Spinal cord (tissue), 10 donors: ENCODE measurements around the gene GSTM2. TPM values are rescaled to one million over a fixed set of nuclear protein-coding genes. Genes with fewer than 3 reads are reported as not detected.

Experiments
- DNase-seq, 6 donors: peaks; one replicate each; pipeline versions ENCODE4 v3.0.0 to v3.0.0-alpha.2; 2013 to 2015; ENCODE audit warnings: low spot score in 6 of 6, low read depth in 4 of 6
- H3K27ac ChIP-seq: one replicate; pipeline ENCODE4 v1.5.1; 2013; ENCODE audit warnings: low read depth, low read length, control low read depth
- H3K27me3 ChIP-seq: one replicate; pipeline ENCODE4 v1.6.1; 2013; ENCODE audit warnings: low read length; ENCODE audit not compliant: control insufficient read depth, insufficient read depth
- H3K36me3 ChIP-seq: one replicate; pipeline ENCODE4 v1.6.1; 2013; ENCODE audit warnings: low read length; ENCODE audit not compliant: control insufficient read depth, insufficient read depth
- H3K4me1 ChIP-seq: one replicate; pipeline ENCODE4 v1.6.1; 2013; ENCODE audit warnings: low read length; ENCODE audit not compliant: control insufficient read depth, insufficient read depth
- H3K4me3 ChIP-seq: one replicate; pipeline ENCODE4 v1.5.1; 2013; ENCODE audit warnings: low read depth, low read length, control low read depth
- H3K9me3 ChIP-seq: one replicate; pipeline ENCODE4 v1.6.1; 2013; ENCODE audit warnings: low read length; ENCODE audit not compliant: control insufficient read depth, insufficient read depth
- WGBS: methylation state at CpG from one replicate; pipeline ENCODE4 v1.1.5; 2013; ENCODE audit warnings: missing lambda C conversion rate; ENCODE audit not compliant: insufficient coverage; 5-methylcytosine and 5-hydroxymethylcytosine counted together
- polyA plus RNA-seq, 2 donors: library from polyadenylated mRNA; unstranded; fragments of 120-200 nt; gene quantifications; one replicate each; pipeline ENCODE4 v1.2.1, GENCODE V29; 2013; ENCODE audit not compliant: insufficient read length in 2 of 2
- total RNA-seq, 2 donors: library from RNA; depleted of rRNA in 1 of 2; stranded (reverse); fragments of 120-200 nt in 1 of 2; fragments of >200 nt in 1 of 2; gene quantifications; one replicate each; pipeline versions ENCODE4 v1.2.3 to v1.2.4, GENCODE V29; 2013 to 2014
- donor health status: healthy.

The GSTM2 gene
- total and polyA plus RNA-seq, 4 donors: 50.6 to 212 (median 135) TPM

DNA sequence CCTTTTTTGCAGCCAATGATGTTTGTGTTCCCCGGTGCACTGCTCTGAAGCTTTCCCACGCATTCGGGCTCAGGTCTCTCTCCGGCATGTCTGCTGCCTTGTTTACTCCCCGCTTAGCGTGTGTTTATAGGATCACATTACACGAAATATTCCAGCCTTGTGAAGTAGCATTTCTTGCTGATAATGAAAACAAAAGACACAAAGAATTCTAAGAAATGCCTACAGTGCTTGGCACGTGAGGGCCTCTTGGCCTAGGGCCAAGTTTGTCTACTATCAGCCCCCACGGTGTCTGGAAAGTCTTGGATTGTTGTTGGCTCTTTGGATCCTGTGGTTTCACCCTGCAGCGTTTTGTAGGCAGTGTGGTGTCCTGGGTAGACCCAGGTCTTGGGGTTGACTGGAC, 23.2 kb upstream of the GSTM2 start:
- Histone ChIP-seq H3K36me3 (no peaks in the 10 kb centered on the region), H3K9me3 (no peaks in the 10 kb centered on the region), H3K27ac (no peak overlapping the region), H3K4me3 (no peak overlapping the region), H3K4me1 (peaks cover 21% of the 10 kb centered on the region), H3K27me3 (peaks cover 3% of the 10 kb centered on the region)
- 67% methylated on average over 1 of the region's 10 CpGs for WGBS
- DNase-seq: peak in 1 of 6 donors; percentile 61

GRCh38 chr1:109649491-109649914, 18.4 kb upstream of the GSTM2 start:
- peak in 2 of 6 donors; percentile 55 to 58 for DNase-seq
- Histone ChIP-seq H3K9me3 (no peaks in the 10 kb centered on the region), H3K36me3 (no peaks in the 10 kb centered on the region), H3K4me1 (no peaks in the 10 kb centered on the region), H3K27ac (peak overlapping the region; percentile 31), H3K27me3 (no peaks in the 10 kb centered on the region), H3K4me3 (peak overlapping the region; percentile 3)
- no CpG with 5 or more reads among the region's 4 CpGs for WGBS

DNA sequence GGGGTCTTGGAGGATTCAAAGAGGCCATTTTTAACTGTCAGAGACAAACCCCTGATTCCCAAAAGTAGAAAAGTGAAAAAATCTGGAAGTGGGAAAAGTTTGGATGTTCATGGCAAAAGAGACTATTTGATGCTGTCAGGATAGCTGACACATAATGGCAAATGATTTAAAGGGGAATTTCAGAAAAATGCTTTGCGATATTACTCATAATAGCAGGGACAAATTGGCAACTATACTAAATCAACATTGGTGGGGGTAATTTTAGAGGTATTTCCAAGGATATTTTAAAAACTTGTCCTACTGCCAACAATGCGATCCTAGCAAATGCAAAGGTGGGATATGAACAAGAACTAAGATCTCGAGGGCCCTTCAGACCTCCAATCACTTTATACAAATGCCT, 17.2 kb upstream of the GSTM2 start:
- Histone ChIP-seq H3K27ac (no peak overlapping the region), H3K4me3 (no peak overlapping the region), H3K9me3 (no peaks in the 10 kb centered on the region), H3K36me3 (no peaks in the 10 kb centered on the region), H3K4me1 (peaks cover 7% of the 10 kb centered on the region), H3K27me3 (no peaks in the 10 kb centered on the region)
- no peak for DNase-seq
- no CpG with 5 or more reads among the region's 3 CpGs for WGBS

DNA sequence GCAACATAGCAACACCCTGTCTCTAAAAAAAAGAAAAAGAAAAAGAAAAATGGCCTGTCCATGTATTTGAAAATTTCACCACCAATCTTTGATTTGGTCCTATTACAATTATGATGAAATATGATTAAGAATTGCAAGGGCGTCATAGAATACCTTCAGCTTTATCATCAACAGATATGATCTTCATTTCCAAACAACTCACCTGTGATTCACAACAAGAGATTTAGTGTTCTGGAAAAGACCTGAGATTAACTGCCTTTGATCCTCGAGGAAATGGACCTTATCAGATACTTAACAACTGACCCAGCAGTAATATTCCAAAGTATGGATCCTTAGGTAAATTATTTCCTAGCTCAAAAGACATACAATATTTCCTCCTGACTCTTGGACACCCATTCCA, 15.5 kb upstream of the GSTM2 start:
- H3K36me3 ChIP-seq: peaks cover 4% of the 10 kb centered on the region
- WGBS: no CpG with 5 or more reads among the region's 2 CpGs
- peaks cover 20% of the 10 kb centered on the region for H3K4me1 ChIP-seq
- H3K27me3 ChIP-seq: no peaks in the 10 kb centered on the region
- no peaks in the 10 kb centered on the region for H3K9me3 ChIP-seq
- no peak overlapping the region for H3K4me3 ChIP-seq
- no peak overlapping the region for H3K27ac ChIP-seq
- DNase-seq: no peak

DNA sequence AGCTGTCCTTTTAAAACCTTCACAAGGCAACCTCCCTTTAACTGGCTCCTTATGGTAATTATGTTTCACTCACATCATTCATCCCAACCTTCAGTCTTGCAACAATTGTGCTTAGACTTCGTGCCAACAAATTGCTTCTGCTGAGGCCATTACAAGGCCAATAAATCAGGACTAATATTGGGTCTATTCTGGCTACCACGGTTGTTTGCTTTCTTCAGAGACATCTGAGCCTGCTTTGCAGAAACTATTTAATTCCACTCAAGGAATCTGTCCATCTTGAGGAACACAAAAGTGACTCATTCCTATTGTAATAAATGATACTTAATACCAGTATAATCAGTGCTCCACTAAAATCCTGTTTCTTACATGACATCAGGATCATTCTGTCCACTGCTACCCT, 14.6 kb upstream of the GSTM2 start:
- WGBS: 29% methylated on average over 2 of the region's 2 CpGs
- peak in 1 of 6 donors; percentile 62 for DNase-seq
- Histone ChIP-seq H3K9me3 (no peaks in the 10 kb centered on the region), H3K4me1 (peaks cover 20% of the 10 kb centered on the region), H3K27me3 (no peaks in the 10 kb centered on the region), H3K4me3 (no peak overlapping the region), H3K36me3 (peaks cover 5% of the 10 kb centered on the region), H3K27ac (no peak overlapping the region)

- Histone ChIP-seq H3K9me3 (no peaks in the 10 kb centered on the region), H3K27me3 (no peaks in the 10 kb centered on the region), H3K4me3 (no peak overlapping the region), H3K4me1 (peaks cover 20% of the 10 kb centered on the region), H3K36me3 (peaks cover 8% of the 10 kb centered on the region), H3K27ac (no peak overlapping the region)
- WGBS: 89% methylated on average over 11 of the region's 12 CpGs
- no peak for DNase-seq
Observed at GRCh38 chr1:109654519-109654918, 13.3 kb upstream of the GSTM2 start.

GRCh38 chr1:109655615-109656519, 12.0 kb upstream of the GSTM2 start, which contains the start of gene GSTM4:
Gene GSTM4, plus strand, starts transcription at chr1:109656099. Its CDS starts 291 bp downstream, at chr1:109656390.
- Histone ChIP-seq H3K4me1 (peaks cover 20% of the 10 kb centered on the region), H3K9me3 (no peaks in the 10 kb centered on the region), H3K27ac (peak within 1 kb of the TSS; percentile 86), H3K4me3 (peak within 1 kb of the TSS; percentile 94), H3K36me3 (peaks cover 11% of the 10 kb centered on the region), H3K27me3 (no peaks in the 10 kb centered on the region)
- WGBS: 3% methylated on average over 54 of the region's 54 CpGs
- peak in 4 of 6 donors; percentile 53 to 86 (median 70) for DNase-seq

- Histone ChIP-seq H3K9me3 (no peaks in the 10 kb centered on the region), H3K27me3 (no peaks in the 10 kb centered on the region), H3K4me1 (peaks cover 20% of the 10 kb centered on the region), H3K36me3 (peaks cover 16% of the 10 kb centered on the region), H3K4me3 (no peak overlapping the region), H3K27ac (no peak overlapping the region)
- no peak for DNase-seq
- WGBS: 100% methylated on average over 2 of the region's 4 CpGs
Observed at GRCh38 chr1:109657395-109657794, 10.5 kb upstream of the GSTM2 start.

- peaks cover 20% of the 10 kb centered on the region for H3K4me1 ChIP-seq
- 54% methylated on average over 3 of the region's 7 CpGs for WGBS
- H3K27me3 ChIP-seq: no peaks in the 10 kb centered on the region
- peaks cover 16% of the 10 kb centered on the region for H3K36me3 ChIP-seq
- no peak for DNase-seq
- no peaks in the 10 kb centered on the region for H3K9me3 ChIP-seq
- H3K4me3 ChIP-seq: no peak overlapping the region
- no peak overlapping the region for H3K27ac ChIP-seq
Observed at GRCh38 chr1:109657970-109658369, 9.9 kb upstream of the GSTM2 start.
